Measurements from ENCODE around the gene MAGI2.

- TF ChIP-seq CTCF (IDR thresholded peaks at IDR 0.05; ENCODE audit: low read depth, low read length, poor library complexity, severe bottlenecking) (no peak), EZH2phosphoT487 (IDR thresholded peaks at IDR 0.05; ENCODE audit: borderline replicate concordance, low read length) (no peak)
These were observed 418.7 kb downstream of the MAGI2 start for GRCh38 chr7:79034730-79035129.
